Measurements from ENCODE around the gene EFEMP1.
"Not testable (repeated sequence)": the region's sequence is repeated elsewhere in the genome, so short reads cannot be mapped to it uniquely, and the experiment has no call there.

The EFEMP1 gene

GRCh38 chr2:55862246-55862645 is 61.3 kb downstream of the EFEMP1 start:
- no peak for DNase-seq

GRCh38 chr2:55861733-55862132 is 61.8 kb downstream of the EFEMP1 start:
- no peak for DNase-seq

- DNase-seq, result peak; percentile 46
These were observed 62.8 kb downstream of the EFEMP1 start for GRCh38 chr2:55860832-55861231.

DNA sequence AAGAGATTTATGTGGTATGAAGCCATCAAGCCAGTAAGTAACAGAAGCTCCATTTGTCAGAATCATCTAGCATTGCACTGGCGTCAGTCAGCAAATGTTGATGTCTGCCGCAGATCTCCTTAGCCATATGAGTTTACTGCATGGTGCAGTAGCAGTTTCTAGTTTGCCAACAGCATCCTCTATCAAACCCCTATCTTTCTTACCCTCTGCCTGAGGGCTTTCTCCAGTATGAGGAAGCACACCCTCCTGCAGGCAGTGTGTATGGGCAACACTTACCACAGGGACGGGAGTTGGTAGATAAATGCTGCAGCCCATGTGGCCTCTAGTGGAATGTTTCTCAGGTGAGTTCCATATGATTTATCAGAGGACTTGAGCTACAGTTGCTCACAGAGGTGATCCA is 63.7 kb downstream of the EFEMP1 start:
- DNase-seq, result no peak

DNA sequence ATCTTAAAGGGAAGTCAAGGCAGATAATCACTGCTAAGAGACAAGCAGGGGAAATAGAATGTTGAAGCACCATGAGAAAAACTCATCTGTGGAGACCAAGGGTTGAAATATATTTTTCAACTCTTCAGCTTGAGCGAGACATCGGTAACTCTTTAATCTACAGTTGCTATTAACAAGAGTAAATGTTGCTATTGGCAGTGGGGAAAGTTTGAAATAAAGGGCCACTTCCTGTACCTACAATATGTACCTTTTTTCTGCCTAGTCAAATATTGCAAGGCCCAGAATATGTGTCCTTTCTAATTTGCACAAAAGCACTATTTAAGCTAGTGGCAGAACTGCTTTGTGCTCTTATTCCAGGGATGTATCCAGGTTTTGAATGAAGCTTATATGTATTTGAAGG is 65.8 kb downstream of the EFEMP1 start:
- DNase-seq, result no peak

GRCh38 chr2:55856936-55857335 is 66.6 kb downstream of the EFEMP1 start:
- DNase-seq, result no peak

GRCh38 chr2:55848096-55848495 is 75.5 kb downstream of the EFEMP1 start:
- no peak for DNase-seq

DNA sequence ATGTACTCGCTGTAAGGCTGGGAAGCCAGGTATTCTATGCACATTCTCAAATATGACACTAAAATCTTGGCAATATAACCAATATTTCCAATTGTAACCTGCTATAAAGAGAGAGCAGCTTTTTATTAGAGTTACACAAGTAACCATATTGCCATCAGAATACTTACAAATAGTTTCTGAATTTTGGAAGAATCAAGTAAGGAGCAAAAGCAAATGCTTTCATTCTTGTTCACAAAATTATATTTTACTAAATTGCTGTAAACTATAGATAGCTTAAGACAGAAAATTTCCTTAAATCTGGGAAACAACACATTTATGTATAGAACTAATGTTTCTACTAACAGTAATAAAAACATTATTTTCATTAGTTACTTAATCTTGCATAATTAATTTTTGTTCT is 77.2 kb downstream of the EFEMP1 start:
- DNase-seq, result no peak

GRCh38 chr2:55844986-55845385 is 78.6 kb downstream of the EFEMP1 start:
- DNase-seq, result no peak

GRCh38 chr2:55843994-55844345 is 79.6 kb downstream of the EFEMP1 start:
- DNase-seq, result no peak

DNA sequence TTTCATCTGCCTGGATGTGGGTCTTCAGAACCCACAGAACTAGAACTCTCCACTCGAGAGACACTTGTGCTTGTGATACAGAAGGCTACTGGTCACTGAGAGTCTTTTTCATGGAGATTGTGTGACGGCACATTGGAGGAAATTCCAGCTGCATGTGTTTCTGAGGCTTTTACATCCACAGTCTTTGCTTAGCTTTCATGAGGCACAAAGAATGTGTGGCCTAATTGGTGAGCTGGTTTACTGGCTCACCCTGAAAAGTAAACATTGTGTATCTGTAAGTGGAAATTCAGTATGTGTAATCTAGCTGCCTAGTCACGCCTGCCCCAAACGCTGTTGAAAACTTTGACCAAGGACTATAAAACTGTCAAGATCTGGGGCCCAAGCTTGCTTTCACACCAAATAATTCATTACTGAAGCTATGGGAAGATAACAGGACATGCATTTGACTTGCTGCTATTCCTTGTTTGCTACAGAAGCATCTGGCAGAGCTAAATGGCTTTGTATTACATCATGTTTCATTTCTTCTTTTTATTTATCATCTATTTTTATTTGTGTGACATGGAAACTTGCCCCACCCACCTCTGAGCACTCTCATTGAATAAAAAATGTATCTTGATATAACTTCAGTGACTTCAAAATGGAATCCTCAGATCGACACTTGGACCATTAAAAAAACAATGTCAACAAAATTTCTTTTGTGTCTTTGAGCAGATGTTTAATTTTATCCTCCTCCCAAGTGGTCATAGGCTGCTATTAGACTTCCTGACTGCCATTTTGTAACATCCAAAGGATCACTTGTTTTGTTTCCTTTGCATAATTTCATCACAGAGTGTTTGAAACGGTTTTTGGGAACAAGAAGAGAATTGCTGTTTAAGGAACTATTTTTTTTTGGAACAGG is 80.2 kb downstream of the EFEMP1 start:
- no peak for DNase-seq

GRCh38 chr2:55842046-55842445 is 81.5 kb downstream of the EFEMP1 start:
- DNase-seq, result no peak

DNA sequence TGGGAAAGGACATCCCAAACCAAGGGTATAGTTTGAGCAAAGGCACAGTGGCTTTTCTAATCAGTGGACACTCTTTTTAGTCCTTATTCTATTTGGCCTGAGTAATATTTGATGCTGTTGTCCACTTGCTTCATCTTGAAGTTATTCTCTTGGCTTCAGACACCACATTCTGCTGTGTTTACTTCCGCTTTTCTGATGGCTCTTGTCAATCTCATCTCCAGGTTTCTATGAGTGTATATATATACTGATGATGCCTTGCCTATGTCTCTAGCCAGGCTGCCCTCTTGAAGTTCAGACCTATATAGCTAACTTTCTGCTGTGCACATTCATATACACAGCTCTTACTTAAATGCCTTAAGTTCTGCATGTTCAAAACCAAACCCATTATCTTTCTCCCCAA is 83.1 kb downstream of the EFEMP1 start:
- no peak for DNase-seq

- DNase-seq, result no peak
These were observed 84.3 kb downstream of the EFEMP1 start for GRCh38 chr2:55839182-55839819.

DNA sequence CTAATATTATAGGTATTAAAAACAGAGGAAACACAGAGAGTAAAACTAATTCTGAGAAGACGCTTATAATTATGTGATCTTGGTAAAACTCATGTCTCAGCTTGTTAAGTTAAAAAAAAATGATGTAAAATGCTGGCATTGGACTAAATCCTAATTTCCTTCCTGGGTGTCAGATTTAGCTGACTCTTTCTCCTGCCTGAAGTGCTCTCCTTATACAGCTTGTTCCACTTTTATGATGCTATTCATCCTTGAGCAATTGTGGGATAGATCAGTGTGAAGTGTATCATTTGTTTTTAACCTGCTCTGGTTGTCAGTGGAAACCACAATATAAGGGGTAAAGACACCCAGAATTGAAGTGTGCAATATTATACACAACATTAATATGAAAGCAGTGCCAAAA is 84.9 kb downstream of the EFEMP1 start:
- no peak for DNase-seq

DNA sequence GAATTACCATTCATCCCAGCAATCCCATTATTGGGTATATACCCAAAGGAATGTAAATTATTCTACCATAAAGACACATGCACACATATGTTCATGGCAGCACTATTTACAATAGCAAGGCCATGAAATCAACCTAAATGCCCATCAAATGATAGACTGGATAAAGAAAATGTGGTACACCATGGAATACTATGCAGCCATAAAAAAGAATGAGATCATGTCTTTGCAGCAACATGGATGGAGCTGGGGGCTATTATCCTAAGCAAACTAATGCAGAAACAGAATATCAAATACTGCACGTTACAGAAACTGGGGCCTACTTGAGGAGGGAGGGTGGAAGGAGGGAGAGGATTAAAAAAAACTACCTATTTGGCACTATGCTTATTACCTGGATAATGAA is 85.5 kb downstream of the EFEMP1 start:
- DNase-seq, result not testable (repeated sequence)

- DNase-seq, result no peak
These were observed 86.5 kb downstream of the EFEMP1 start for GRCh38 chr2:55837073-55837472.

DNA sequence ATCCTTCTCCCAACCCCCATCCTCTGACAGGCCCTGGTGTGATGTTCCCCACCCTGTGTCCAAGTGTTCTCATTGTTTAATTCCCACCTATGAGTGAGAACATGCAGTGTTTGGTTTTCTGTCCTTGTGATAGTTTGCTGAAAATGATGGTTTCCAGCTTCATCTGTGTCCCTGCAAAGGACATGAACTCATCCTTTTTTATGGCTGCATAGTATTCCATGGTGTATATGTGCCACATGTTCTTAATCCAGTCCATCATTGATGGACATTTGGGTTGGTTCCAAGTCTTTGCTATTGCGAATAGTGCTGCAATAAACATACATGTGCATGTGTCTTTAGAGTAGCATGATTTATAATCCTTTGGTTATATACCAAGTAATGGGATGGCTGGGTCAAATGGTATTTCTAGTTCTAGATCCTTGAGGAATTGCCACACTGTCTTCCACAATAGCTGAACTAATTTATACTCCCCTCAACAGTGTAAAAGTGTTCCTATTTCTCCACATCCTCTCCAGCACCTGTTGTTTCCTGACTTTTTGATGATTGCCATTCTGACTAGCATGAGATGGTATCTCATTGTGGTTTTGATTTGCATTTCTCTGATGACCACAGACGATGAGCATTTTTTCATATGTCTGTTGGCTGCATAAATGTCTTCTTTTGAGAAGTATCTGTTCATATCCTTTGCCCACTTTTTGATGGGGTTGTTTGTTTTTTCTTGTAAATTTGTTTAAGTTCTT is 91.7 kb downstream of the EFEMP1 start:
- DNase-seq, result not testable (repeated sequence)

DNA sequence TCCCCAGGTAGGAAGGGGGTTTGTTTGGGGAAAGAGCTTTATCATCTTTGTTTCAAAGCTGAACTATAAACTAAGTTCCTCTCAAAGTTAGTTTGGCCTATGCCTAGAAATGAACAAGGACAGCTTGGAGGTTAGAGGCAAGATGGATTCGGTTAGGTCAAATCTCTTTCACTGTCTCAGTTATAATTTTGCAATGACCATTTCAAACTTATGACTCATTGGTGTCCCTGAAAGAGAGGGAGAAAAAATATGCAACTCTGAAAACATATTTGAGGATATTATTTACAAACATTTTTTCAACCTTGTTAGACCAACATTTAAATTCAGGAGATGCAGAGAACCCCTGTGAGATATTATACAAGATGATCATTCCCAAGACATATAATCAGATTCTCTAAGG is 95.7 kb downstream of the EFEMP1 start:
- no peak for DNase-seq

GRCh38 chr2:55827428-55827827 is 96.2 kb downstream of the EFEMP1 start:
- not testable (repeated sequence) for DNase-seq

GRCh38 chr2:55826246-55826645 is 97.3 kb downstream of the EFEMP1 start:
- no peak for DNase-seq

GRCh38 chr2:55824551-55825096 is 99.0 kb downstream of the EFEMP1 start:
- DNase-seq, result no peak
